Myocyte (in vitro differentiated cells): ENCODE measurements around the gene RNF217. TPM values are rescaled to one million over a fixed set of nuclear protein-coding genes. Genes with fewer than 3 reads are reported as not detected.
"Not testable (repeated sequence)": the region's sequence is repeated elsewhere in the genome, so short reads cannot be mapped to it uniquely, and the experiment has no call there.

ENCODE experiments used
- DNase-seq: peaks from one replicate; pipeline ENCODE4 v3.0.0-alpha.2; 2012; ENCODE audit warnings: low read depth
- polyA plus RNA-seq: library from polyadenylated mRNA; unstranded; fragments of >200 nt; gene quantifications from one replicate; pipeline ENCODE4 v1.2.1, GENCODE V29; 2012; ENCODE audit warnings: missing spikeins
- total RNA-seq: library from RNA; depleted of rRNA; stranded (reverse); fragments of >200 nt; gene quantifications from 2 replicates; pipeline ENCODE4 v1.2.3, GENCODE V29; 2014

Gene RNF217
- total RNA-seq, result 31.3 and 34.2 TPM in 2 replicates
- polyA plus RNA-seq, result 15.6 TPM

GRCh38 chr6:124961777-124962638 is at the start of gene RNF217:
TSS of gene RNF217 (plus strand) at chr6:124962437. CDS start at chr6:124962545, 108 bp downstream.
- DNase-seq, result peak; percentile 70

DNA sequence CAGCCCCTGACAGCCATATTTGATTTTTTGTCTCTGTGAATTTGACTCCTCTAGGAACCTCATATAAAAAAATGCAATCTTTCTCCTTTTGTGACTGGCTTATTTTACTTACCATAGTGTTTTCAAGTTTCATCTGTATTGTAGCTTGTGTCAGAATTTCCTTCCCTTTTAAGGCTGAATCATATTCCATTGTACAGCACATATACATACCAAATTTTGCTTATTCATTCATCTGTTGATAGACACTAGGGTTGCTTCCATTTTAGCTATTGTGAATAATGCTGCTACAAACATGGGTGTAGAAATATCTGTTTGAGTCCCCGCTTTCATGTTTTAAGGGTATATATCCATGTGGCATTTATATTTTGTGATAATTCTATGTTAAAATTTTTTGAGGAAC is 49.2 kb upstream of the RNF217 start:
- no peak for DNase-seq

DNA sequence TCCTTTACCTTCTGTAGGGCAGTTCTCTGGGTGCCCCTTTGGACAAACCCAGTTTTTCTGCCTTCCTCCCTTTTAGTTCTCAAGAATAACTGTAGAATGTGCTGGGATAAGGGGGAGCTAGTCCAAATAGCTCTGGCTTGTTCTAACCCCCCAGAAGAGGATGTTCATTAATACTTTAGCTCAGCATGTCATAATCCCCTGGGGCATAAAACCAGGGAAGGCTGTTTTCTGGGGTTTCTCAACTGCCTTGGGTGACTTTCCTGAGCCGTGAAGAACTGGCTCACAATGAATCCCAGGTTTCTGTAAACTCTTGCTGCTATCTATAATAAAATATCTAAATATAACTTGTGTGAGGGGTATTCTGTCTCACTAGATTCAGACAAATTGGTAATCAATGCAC is 44.5 kb upstream of the RNF217 start:
- DNase-seq, result no peak

DNA sequence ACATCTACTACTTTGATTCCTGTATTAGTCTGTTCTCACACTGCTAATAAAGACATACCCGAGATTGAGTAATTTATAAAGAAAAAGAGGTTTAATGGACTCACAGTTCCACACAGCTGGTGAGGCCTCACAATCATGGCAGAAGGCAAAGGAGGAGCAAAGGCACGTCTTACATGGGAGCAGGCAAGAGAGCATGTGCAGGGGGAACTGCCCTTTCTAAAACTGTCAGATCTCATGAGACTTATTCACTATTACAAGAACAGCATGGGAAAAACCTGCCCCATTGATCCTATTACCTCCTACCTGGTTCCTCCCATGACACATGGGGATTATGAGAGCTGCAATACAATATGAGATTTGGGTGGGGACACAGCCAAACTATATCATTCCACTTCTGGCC is 42.5 kb upstream of the RNF217 start:
- not testable (repeated sequence) for DNase-seq

GRCh38 chr6:124924333-124924759 is 37.9 kb upstream of the RNF217 start:
- peak; percentile 9 for DNase-seq

GRCh38 chr6:124926435-124926834 is 35.8 kb upstream of the RNF217 start:
- DNase-seq, result no peak

- DNase-seq, result no peak
Observed at GRCh38 chr6:124927806-124928205, 34.4 kb upstream of the RNF217 start.

GRCh38 chr6:124928851-124929250 is 33.4 kb upstream of the RNF217 start:
- DNase-seq, result no peak

DNA sequence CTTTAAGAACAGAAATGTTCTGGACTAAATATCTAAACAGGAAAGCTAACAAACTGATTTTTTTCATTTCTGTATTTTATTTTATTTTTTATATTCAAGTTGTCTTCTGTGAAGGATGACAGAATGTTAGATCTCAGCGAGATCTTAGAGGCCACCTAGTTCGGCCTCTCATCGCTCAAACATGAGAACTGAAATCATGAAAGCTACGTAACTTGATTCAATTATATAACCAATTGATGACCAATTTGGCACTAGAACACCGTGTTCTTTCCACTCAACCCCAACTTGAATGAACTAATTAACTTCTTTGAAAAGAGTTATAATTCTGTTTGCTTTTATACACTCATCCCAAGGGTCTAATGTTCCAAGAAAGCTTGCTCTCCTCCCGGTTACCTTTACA is 24.6 kb upstream of the RNF217 start:
- no peak for DNase-seq

DNA sequence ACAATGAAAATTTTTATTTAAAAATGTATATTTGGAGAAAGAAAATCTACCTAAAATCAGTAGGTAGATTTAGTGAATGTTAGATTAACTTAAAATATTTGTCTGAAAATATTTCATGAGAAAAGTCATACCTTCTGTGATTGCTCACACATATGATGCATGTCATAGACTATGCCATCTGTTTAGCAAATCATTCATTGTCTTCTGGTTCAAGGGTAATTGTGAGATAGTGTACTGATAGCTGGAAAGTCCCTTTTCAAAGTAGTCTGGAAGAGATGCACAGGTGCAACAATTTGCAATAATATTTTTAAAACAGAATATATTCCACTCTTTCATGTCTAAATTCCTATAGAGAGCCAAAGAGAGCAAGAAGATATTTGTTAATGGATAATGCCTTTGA is 21.0 kb upstream of the RNF217 start:
- DNase-seq, result no peak

DNA sequence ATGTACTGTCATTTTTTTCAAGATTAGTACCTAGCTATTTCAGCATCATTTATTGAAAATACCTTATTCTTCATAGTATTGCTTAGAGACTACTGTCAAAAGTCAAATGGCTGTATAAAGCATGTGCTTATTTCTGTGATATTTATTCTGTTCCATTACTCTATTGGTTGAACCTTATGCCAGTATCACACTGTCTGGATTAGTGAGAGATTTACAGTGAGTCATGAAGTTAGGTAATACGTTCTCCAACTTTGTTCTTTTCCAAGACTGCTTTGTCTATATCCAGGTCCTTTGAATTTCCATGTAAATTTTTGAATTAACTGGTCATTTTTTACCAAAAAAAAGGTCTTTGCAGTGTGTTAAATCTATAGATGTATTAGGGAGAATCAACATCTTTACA is 18.6 kb upstream of the RNF217 start:
- no peak for DNase-seq

DNA sequence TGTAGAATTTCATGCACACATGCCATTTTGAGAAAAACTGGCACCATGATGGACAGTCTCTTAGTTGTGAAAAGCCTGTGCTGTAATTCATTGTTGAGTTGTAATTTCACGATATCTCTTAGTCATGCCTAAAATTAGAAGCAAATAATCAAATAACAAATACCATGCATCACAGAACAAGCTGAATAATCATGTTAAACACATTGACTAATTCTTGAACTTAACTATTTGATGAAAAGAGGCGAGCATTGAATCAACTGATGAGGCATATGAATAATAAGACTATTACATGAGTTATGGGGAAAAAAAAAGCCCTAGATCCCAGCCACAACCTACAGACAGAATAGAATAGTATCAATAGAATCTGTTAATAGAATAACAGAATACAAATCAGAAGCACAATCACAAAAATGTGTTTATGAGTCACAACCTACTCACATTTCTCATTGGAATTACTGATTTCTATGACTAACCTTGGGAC is 14.2 kb upstream of the RNF217 start:
- no peak for DNase-seq

DNA sequence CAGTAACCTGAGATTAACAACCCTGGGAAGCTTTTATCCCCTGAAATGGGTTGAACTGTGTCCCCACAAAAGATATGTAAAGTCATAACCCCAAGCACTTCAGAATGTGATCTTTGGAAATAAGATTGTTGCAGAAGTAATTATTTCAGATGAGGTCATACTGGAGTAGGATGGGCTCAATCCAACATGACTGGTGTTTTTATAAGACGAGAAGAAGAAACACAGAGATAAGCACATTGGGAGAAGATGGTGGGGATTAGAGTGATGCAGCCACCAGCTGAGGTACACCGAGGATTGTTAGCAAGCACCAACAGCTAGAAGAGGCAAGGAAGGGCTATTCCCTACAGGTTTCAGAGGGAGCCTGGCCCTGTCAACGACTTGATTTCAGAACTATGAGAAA is 12.5 kb upstream of the RNF217 start:
- no peak for DNase-seq

GRCh38 chr6:124953808-124954207 is 8.4 kb upstream of the RNF217 start:
- no peak for DNase-seq

DNA sequence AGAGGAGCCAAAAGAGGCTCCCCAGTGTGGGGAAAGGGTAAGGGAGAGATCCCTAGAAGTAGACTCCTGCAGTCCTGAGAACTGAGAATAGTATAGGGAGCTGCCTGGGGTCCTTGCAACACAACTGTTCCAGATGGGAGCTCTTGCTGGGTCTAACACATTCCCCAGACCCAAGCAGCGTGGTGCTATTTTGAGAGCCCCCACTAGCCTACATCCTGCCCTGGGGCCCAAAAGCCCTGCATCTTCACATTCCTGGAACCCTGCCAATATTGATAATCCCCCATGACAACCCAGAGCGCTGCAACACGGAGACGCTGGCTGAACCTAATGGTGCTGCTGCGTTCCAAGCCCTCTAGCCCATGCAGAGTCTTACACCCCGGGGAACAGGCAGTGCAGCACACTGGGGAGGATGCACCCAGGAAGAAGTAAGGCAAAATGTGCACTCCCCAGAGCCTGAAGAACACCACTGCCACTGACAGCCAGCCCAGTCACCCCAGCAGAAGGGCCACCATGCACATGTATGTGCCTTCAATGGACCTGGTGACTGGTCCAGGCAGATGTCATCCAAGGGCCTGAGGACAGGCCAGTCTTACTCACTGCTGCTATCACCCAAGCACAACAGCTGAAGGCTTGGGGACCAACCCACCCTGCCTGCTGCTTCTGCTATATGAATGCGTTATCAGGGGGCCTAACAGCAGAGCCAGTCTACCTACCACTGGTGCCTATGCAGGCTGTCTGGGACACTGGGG is 7.0 kb upstream of the RNF217 start:
- peak; percentile 46 for DNase-seq

GRCh38 chr6:124956018-124956417 is 6.2 kb upstream of the RNF217 start:
- DNase-seq, result no peak

- DNase-seq, result no peak
Observed at GRCh38 chr6:124958149-124958548, 4.1 kb upstream of the RNF217 start.

DNA sequence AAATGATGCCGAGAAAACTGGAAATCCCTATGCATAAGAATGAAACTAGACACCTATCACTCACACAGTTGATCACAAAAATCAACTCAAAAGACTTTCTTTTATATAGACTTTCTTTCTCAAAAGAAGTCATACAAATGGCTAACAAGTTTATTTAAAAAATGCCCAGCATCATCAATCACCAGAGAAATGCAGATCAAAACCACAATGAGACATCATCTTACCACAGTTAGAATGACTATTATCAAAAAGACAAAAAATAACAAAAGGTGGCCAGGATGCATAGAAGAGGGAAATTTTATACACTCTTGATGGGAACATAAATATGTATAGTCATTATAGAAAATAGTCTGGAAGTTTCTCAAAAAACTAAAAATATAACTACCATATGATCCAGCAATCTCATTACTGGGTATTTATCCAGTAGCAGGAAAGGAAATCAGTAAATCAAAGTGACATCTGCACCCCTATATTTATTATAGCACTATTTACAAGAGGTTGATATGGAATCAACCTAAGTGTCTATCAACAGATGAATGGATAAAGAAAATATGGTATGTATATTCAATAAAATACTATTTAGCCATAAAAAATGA is 3.4 kb upstream of the RNF217 start:
- no peak for DNase-seq

DNA sequence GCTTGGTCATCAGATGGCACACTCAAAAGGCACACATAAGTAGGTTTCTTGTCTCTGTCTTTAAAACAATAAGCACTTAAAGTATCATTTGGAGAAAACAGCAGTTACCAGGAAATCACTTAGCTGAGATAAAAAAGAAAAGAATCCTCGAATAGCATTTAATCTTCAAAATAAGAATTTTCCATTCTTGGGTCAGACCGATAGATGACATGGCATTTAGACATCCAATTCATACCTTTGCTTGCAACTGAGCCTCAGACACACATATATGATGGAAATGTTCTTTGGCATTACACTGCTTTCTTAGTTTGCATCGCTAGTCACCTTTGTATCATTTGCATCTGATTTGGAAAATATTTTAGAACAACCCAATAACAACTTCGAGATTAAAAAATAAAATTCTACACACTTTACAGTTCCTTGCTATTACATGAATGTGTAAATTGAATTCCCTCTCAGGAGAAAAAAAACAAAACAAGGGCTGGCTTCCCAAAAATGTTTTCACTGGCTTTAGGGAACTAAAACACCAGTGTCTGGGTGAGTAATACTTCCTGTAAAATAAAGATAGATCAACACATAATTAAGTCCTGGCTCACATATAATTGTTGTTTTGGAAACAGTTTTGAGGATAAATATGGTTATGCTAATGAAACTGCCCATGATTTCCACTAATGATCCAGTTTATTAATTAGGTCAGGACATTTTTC is 1.3 kb upstream of the RNF217 start:
- DNase-seq, result no peak

- DNase-seq, result no peak
Observed at GRCh38 chr6:124961464-124961776, 817 bp upstream of the RNF217 start.

DNA sequence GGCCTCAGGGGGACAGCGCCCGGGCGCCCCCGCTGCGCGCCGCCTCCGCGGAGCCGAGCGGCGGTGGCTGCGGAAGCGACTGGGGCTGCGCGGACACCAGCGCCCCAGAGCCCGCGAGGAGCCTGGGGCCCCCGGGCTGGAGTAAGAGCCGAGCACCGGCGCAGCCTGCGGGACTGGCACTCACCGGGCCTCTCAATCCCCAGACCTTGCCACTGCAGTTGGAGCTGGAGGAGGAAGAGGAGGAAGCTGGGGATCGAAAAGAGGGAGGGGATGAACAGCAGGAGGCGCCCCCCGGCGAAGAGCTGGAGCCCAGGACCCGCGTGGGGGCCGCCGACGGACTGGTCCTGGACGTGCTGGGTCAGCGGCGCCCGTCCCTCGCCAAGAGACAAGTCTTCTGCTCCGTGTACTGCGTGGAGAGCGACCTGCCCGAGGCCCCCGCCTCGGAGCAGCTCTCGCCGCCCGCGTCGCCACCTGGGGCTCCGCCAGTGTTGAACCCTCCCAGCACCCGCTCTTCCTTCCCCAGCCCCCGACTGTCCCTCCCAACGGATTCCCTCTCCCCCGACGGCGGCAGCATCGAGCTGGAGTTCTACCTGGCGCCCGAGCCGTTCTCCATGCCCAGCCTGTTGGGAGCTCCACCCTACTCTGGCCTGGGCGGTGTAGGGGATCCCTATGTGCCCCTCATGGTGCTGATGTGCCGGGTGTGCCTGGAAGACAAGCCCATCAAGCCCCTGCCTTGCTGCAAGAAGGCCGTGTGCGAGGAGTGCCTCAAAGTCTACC is 590 bp downstream of the RNF217 start:
- peak; percentile 69 for DNase-seq
